Measurements from ENCODE around the gene BRWD1.

The BRWD1 gene

DNA sequence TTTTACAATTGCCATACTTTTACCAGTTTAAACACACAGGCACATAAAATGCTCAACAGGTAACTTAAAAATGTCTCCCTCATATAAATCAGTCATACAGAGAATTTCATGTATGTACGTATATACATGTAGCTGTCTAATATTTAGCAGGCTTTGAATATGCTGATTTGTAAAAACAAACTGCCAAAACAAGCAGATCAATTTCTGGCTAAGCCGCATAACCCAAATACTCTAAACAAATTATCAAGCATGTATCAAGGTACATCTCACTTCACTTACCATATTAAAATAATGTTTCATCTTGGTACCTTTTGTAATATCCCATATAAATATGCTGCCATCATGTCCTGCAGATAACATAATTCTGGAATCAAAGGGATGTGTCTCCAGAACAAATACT lies 43.8 kb downstream of the BRWD1 start:
- ATAC-seq: no peak
- TF ChIP-seq ZNF70 (CRISPR knock-in tag; IDR thresholded peaks at IDR 0.05) (no peak), RARB (CRISPR knock-in tag; IDR thresholded peaks at IDR 0.05) (no peak), PATZ1 (CRISPR knock-in tag; IDR thresholded peaks at IDR 0.05; ENCODE audit: borderline replicate concordance) (no peak), OSR1 (CRISPR knock-in tag; IDR thresholded peaks at IDR 0.05) (no peak), CSDC2 (CRISPR knock-in tag; IDR thresholded peaks at IDR 0.05) (no peak), TOX (CRISPR knock-in tag; IDR thresholded peaks at IDR 0.05; ENCODE audit: borderline replicate concordance) (no peak), ARNTL (CRISPR knock-in tag; IDR thresholded peaks at IDR 0.05; ENCODE audit: borderline replicate concordance, low read depth) (no peak), GLIS3 (CRISPR knock-in tag; IDR thresholded peaks at IDR 0.05) (no peak), CSRNP3 (CRISPR knock-in tag; IDR thresholded peaks at IDR 0.05) (no peak), ESRRG (CRISPR knock-in tag; IDR thresholded peaks at IDR 0.05) (no peak), SNAI2 (CRISPR knock-in tag; IDR thresholded peaks at IDR 0.05) (no peak), ZFP3 (CRISPR knock-in tag; IDR thresholded peaks at IDR 0.05) (no peak)
- TF ChIP-seq, protein P1, sequence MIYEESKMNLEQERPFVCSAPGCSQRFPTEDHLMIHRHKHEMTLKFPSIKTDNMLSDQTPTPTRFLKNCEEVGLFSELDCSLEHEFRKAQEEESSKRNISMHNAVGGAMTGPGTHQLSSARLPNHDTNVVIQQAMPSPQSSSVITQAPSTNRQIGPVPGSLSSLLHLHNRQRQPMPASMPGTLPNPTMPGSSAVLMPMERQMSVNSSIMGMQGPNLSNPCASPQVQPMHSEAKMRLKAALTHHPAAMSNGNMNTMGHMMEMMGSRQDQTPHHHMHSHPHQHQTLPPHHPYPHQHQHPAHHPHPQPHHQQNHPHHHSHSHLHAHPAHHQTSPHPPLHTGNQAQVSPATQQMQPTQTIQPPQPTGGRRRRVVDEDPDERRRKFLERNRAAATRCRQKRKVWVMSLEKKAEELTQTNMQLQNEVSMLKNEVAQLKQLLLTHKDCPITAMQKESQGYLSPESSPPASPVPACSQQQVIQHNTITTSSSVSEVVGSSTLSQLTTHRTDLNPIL (CRISPR knock-in tag; IDR thresholded peaks at IDR 0.05; ENCODE audit: low read depth): no peak
- TF ChIP-seq, protein P2, sequence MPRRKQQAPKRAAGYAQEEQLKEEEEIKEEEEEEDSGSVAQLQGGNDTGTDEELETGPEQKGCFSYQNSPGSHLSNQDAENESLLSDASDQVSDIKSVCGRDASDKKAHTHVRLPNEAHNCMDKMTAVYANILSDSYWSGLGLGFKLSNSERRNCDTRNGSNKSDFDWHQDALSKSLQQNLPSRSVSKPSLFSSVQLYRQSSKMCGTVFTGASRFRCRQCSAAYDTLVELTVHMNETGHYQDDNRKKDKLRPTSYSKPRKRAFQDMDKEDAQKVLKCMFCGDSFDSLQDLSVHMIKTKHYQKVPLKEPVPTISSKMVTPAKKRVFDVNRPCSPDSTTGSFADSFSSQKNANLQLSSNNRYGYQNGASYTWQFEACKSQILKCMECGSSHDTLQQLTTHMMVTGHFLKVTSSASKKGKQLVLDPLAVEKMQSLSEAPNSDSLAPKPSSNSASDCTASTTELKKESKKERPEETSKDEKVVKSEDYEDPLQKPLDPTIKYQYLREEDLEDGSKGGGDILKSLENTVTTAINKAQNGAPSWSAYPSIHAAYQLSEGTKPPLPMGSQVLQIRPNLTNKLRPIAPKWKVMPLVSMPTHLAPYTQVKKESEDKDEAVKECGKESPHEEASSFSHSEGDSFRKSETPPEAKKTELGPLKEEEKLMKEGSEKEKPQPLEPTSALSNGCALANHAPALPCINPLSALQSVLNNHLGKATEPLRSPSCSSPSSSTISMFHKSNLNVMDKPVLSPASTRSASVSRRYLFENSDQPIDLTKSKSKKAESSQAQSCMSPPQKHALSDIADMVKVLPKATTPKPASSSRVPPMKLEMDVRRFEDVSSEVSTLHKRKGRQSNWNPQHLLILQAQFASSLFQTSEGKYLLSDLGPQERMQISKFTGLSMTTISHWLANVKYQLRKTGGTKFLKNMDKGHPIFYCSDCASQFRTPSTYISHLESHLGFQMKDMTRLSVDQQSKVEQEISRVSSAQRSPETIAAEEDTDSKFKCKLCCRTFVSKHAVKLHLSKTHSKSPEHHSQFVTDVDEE (CRISPR knock-in tag; IDR thresholded peaks at IDR 0.05): no peak

DNA sequence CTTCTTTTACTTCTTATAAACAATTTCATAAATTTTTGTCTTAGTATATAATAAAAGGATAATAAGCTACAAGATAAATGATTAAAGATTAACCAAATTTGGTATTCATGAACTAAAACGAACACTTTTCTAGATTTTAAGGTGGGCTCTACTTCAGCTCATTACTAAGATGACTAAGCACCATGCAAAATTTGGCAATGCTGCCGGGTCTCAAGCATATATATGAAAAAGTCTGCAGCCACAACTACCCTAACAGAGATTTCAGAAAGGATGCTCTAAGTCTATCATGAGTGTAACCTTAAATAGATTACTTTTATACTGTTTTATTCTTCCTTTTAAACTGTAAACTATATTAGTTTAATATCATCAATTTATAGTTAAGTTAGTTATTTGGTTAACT lies 47.8 kb downstream of the BRWD1 start:
- TF ChIP-seq TCF4 (CRISPR knock-in tag; IDR thresholded peaks at IDR 0.05; ENCODE audit: borderline replicate concordance) (no peak), ZFP3 (CRISPR knock-in tag; IDR thresholded peaks at IDR 0.05) (no peak), ISL1 (CRISPR knock-in tag; IDR thresholded peaks at IDR 0.05) (no peak), CSRNP3 (CRISPR knock-in tag; IDR thresholded peaks at IDR 0.05) (no peak), PATZ1 (CRISPR knock-in tag; IDR thresholded peaks at IDR 0.05; ENCODE audit: borderline replicate concordance) (no peak), GLIS3 (CRISPR knock-in tag; IDR thresholded peaks at IDR 0.05) (no peak), SNAI2 (CRISPR knock-in tag; IDR thresholded peaks at IDR 0.05) (no peak), ZC3H10 (CRISPR knock-in tag; IDR thresholded peaks at IDR 0.05) (no peak), ZNF8 (CRISPR knock-in tag; IDR thresholded peaks at IDR 0.05) (no peak), ARNTL (CRISPR knock-in tag; IDR thresholded peaks at IDR 0.05; ENCODE audit: borderline replicate concordance, low read depth) (no peak)
- TF ChIP-seq, protein P1 (CRISPR knock-in tag; IDR thresholded peaks at IDR 0.05; ENCODE audit: low read depth): no peak
- TF ChIP-seq, protein P3, sequence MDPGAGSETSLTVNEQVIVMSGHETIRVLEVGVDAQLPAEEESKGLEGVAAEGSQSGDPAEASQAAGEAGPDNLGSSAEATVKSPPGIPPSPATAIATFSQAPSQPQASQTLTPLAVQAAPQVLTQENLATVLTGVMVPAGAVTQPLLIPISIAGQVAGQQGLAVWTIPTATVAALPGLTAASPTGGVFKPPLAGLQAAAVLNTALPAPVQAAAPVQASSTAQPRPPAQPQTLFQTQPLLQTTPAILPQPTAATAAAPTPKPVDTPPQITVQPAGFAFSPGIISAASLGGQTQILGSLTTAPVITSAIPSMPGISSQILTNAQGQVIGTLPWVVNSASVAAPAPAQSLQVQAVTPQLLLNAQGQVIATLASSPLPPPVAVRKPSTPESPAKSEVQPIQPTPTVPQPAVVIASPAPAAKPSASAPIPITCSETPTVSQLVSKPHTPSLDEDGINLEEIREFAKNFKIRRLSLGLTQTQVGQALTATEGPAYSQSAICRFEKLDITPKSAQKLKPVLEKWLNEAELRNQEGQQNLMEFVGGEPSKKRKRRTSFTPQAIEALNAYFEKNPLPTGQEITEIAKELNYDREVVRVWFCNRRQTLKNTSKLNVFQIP (CRISPR knock-in tag; IDR thresholded peaks at IDR 0.05; ENCODE audit: borderline replicate concordance, low read depth): no peak
- no peak for ATAC-seq

Data from SK-N-SH treated with all-trans-retinoic acid at 6 μM for 48 hours (cell line).